Measurements from ENCODE around the gene ERP44.

DNA sequence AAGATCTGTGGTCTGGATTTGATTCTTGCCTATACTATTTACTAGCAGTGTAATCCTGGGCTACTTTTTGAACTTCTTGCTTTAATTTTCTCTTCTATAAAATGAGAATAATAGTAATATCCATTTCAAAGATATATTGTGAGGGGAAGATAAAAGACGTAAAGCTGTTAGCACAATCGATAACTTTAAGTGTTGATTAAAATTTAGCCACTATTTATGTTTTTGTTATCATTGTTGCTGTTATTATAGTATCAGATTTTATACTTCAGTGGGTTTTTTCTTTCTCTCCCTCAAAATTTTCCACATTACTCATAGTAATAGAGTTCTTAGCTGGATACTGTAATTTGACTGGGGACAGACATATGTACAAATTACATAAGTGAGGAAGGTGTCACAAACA, 150.3 kb downstream of the ERP44 start:
- TF ChIP-seq, protein P1, sequence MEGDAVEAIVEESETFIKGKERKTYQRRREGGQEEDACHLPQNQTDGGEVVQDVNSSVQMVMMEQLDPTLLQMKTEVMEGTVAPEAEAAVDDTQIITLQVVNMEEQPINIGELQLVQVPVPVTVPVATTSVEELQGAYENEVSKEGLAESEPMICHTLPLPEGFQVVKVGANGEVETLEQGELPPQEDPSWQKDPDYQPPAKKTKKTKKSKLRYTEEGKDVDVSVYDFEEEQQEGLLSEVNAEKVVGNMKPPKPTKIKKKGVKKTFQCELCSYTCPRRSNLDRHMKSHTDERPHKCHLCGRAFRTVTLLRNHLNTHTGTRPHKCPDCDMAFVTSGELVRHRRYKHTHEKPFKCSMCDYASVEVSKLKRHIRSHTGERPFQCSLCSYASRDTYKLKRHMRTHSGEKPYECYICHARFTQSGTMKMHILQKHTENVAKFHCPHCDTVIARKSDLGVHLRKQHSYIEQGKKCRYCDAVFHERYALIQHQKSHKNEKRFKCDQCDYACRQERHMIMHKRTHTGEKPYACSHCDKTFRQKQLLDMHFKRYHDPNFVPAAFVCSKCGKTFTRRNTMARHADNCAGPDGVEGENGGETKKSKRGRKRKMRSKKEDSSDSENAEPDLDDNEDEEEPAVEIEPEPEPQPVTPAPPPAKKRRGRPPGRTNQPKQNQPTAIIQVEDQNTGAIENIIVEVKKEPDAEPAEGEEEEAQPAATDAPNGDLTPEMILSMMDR (IDR thresholded peaks at IDR 0.05), result no peak
- no peak for TF ChIP-seq POLR2A (IDR thresholded peaks at IDR 0.05)
